Small intestine (tissue), 7 donors: ENCODE data around the gene TLK2. TPM values are rescaled to one million over a fixed set of nuclear protein-coding genes. Genes with fewer than 3 reads are reported as not detected.
"Not testable (repeated sequence)": the region's sequence is repeated elsewhere in the genome, so short reads cannot be mapped to it uniquely, and the experiment has no call there.

Source experiments
- DNase-seq, 2 donors: peaks; one replicate each; pipeline versions ENCODE4 v3.0.0 to v3.0.0-alpha.2; 2013
- FAIRE-seq: peaks from 2 replicates; lab custom pipeline; 2012; peaks lifted over from hg19 to GRCh38; lab: Jason Lieb, UNC
- H3K27ac ChIP-seq, 3 donors: one replicate each; pipeline ENCODE4 v1.5.1; 2013; ENCODE audit warnings: low read length in 2 of 3, mild to moderate bottlenecking in 2 of 3, control low read depth in 1 of 3, inconsistent platforms in 1 of 3, low read depth in 1 of 3, moderate library complexity in 1 of 3
- H3K27me3 ChIP-seq, 3 donors: one replicate each; pipeline ENCODE4 v1.6.1; 2013; ENCODE audit warnings: low read length in 3 of 3, inconsistent platforms in 1 of 3; ENCODE audit not compliant: control insufficient read depth in 3 of 3, insufficient read depth in 3 of 3
- H3K36me3 ChIP-seq, 3 donors: one replicate each; pipeline ENCODE4 v1.6.1; 2013; ENCODE audit warnings: low read length in 3 of 3, inconsistent platforms in 1 of 3, low read depth in 1 of 3, mild to moderate bottlenecking in 1 of 3, moderate library complexity in 1 of 3; ENCODE audit not compliant: control insufficient read depth in 3 of 3, insufficient read depth in 2 of 3
- H3K4me1 ChIP-seq, 3 donors: one replicate each; pipeline ENCODE4 v1.6.1; 2013; ENCODE audit warnings: low read length in 2 of 3, inconsistent platforms in 1 of 3, low read depth in 1 of 3, mild to moderate bottlenecking in 1 of 3, moderate library complexity in 1 of 3; ENCODE audit not compliant: control insufficient read depth in 3 of 3, insufficient read depth in 2 of 3
- H3K4me3 ChIP-seq, 3 donors: one replicate each; pipeline ENCODE4 v1.5.1; 2013; ENCODE audit warnings: low read length in 3 of 3, control low read depth in 1 of 3, inconsistent platforms in 1 of 3, low read depth in 1 of 3, mild to moderate bottlenecking in 1 of 3, moderate library complexity in 1 of 3
- H3K9me3 ChIP-seq, 2 donors: one replicate each; pipeline ENCODE4 v1.6.1; 2013; ENCODE audit warnings: low read depth in 1 of 2, low read length in 1 of 2; ENCODE audit not compliant: control insufficient read depth in 2 of 2, insufficient read depth in 1 of 2
- WGBS, 3 donors: extraction: QIAGEN DNeasy Blood & Tissue Kit; methylation state at CpG; one replicate each; pipeline ENCODE4 v1.1.7; 2013; 5-methylcytosine and 5-hydroxymethylcytosine counted together
- polyA plus RNA-seq, 4 donors: library from polyadenylated mRNA; stranded (reverse) in 3 of 4; unstranded in 1 of 4; fragments of 200-250 nt in 3 of 4; fragments of 120-200 nt in 1 of 4; gene quantifications; one replicate each; pipeline versions ENCODE4 v1.2.1 to v1.2.3, GENCODE V29; 2013
- donor health status: healthy with polysubstance abuse.
- donor health status: control.
- donor health status: control.
- donor health status: Bipolar disorder and iron deficiency.
- donor health status: healthy.

TLK2 gene
- polyA plus RNA-seq, 4 donors: 13.0 to 30.8 (median 16.2) TPM

DNA sequence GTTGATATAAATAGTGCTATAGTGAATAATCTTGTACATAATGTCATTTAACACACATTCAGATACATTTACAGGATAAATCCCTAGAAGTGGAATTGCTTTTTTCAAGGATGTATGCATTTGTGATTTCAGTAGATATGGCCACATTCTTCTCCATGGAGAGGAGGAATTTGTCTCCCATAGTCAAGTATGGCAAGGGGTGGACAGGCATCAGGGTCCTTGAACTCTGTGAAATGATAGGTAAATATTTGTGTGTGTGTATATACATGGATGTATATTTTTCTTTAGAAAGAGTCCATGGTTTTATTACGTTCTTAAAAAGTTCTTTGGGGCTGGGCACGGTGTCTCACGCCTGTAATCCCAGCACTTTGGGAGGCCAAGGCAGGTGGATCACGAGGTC is 17.7 kb downstream of the TLK2 start:
- not testable (repeated sequence) for H3K27me3 ChIP-seq, H3K4me1 ChIP-seq, H3K9me3 ChIP-seq, DNase-seq, H3K27ac ChIP-seq, H3K4me3 ChIP-seq, H3K36me3 ChIP-seq, FAIRE-seq
- 95 to 98% (median 98%) methylated on average over 4 of the region's 4 CpGs for WGBS, 3 donors

DNA sequence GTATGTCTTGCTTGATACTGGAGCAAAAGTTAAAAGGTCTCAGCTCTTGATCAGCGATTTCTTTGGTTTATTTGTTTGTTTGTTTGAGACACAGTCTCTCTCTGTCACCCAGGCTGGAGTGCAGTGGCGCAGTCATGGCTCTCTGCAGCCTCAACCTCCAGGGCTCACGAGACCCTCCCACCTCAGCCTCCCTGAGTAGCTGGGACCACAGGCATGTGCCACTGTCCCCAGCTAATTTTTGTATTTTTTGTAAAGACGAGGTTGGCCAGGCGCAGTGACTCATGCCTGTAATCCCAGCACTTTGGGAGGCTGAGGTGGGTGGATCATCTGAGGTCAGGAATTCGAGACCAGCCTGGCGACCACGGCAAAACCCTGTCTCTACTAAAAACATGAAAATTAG is 20.2 kb downstream of the TLK2 start:
- not testable (repeated sequence) for H3K27ac ChIP-seq, H3K4me1 ChIP-seq, H3K9me3 ChIP-seq, FAIRE-seq, H3K4me3 ChIP-seq, DNase-seq, H3K36me3 ChIP-seq, H3K27me3 ChIP-seq
- 93 to 95% (median 94%) methylated on average over 8 of the region's 8 CpGs for WGBS, 3 donors

DNA sequence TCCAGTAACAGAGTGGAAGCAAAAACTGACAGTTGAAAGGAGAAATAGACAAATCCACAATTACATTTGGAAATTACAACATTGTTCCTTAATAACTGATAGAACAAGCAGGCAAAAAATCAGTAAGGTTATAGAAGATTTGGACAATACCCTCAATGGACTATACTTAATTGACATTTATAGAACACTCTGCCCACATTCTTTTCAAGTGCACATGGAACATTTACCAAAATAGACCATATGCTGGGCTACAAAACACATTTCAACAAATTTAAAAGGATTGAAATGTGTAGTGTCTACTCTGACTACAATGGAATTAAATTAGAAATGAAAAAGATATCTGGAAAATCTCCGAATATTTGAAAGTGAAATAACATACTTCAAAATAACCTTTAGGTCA is 21.8 kb downstream of the TLK2 start:
- WGBS, 3 donors: 88 to 100% (median 97%) methylated on average over 1 of the region's 1 CpG
- not testable (repeated sequence) for FAIRE-seq

DNA sequence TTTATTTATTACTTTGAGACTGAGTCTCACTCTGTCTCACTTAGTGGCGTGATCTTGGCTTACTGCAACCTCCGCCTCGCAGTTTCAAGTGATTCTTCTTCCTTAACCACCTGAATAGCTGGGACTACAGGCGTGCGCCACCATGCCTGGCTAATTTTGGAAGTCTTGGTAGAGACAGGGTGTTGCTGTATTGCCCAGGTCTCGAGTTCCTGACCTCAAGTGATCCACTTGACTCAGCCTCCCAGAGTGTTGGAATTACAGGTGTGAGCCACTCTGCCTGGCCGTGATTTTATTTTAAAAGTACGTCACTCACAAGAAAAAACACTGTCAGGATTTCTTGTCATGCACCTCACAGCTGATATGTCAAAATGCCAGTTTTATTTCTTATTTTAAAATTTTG is 26.2 kb downstream of the TLK2 start:
- not testable (repeated sequence) for FAIRE-seq, H3K27me3 ChIP-seq, H3K36me3 ChIP-seq, DNase-seq, H3K4me1 ChIP-seq, H3K27ac ChIP-seq, H3K4me3 ChIP-seq, H3K9me3 ChIP-seq
- 93 to 96% (median 95%) methylated on average over 8 of the region's 8 CpGs for WGBS, 3 donors

More for the DNA sequence above, 21.8 kb downstream of the TLK2 start:
- not testable (repeated sequence) for H3K36me3 ChIP-seq, H3K4me1 ChIP-seq, H3K4me3 ChIP-seq, H3K9me3 ChIP-seq, H3K27ac ChIP-seq, DNase-seq, H3K27me3 ChIP-seq

DNA sequence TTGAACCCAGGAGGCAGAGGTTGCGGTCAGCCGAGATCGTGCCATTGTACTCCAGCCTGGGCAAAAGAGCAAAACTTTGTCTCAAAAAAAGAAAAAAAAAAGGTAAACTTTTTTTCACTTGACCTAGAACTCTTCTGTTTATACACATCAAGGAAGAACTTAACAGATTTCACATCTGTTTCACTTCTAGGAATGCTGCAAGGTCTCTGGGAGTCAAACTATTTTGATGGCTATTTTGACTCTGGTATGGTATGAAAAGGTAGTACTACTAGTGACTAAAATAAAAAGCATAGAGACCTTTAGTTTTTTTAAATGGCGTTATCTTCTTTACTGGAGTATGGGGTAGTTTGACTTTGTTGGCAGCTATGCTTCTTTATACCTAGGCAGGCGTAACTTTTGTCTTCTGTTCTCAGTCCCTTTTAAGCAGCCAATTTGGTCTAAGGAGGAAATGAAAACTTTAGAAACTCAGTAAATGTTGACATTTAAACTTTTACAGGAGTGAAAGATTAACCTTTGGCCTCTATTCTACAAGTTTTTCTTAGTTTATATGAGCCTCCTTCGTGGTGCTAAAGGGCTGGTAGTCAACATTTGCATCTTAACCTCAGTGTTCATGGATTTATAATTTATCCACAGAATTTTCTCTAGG is 28.7 kb downstream of the TLK2 start:
- DNase-seq: peak; percentile 1 to 55
- not testable (repeated sequence) for H3K4me1 ChIP-seq, FAIRE-seq, H3K9me3 ChIP-seq, H3K36me3 ChIP-seq, H3K4me3 ChIP-seq, H3K27me3 ChIP-seq
- 44 to 46% (median 45%) methylated on average over 6 of the region's 6 CpGs for WGBS, 3 donors
- H3K27ac ChIP-seq: peak overlapping the region in 1 of 3 donors; percentile 46

DNA sequence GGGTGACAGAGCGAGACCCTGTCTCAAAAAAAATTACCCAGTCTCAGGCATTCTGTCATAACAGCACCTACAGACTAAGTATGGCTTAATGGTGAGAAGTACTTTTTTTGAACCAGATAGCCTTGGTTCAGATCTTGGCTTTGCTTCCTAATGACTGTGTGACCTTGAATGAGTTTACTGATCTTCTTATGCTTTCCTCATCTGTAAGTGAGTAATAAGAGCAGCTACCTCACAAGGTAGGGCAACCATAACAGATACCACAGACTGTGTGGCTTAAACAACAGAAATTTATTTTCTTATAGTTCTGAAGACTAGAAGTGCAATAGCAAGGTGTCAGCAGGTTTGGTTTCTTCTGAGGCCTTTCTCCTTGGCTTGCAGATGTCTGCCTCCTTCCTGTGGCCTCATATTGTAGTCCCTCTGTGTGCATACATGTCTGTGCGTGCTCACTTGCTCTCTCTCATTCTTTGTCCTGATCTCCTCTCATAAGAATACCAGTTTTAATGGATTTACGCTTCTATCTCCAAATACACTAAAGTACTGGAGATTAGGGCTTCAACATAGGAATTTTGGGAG is 31.7 kb downstream of the TLK2 start:
- not testable (repeated sequence) for H3K36me3 ChIP-seq, H3K4me3 ChIP-seq, H3K27me3 ChIP-seq, H3K4me1 ChIP-seq, H3K27ac ChIP-seq, H3K9me3 ChIP-seq, FAIRE-seq
- WGBS, 3 donors: 94 to 97% (median 94%) methylated on average over 2 of the region's 3 CpGs
- DNase-seq: peak in 1 of 2 donors; percentile 4

DNA sequence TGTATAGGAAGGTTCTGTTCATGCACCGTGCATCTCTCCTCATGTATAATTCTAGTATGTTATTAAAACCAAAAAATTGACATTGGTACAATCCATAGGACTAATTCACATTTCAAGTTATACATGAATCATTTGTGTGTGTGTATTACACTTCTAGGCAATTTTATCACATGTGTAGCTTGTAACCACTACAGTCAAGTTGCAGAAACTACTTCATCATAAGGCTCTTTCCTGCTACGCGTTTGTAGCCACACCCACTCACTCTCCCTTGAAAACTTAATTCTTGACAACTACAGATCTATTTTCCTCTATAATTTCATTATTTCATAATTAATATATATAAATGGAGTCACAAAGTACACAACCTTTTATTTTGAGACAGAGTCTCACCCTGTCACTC is 32.4 kb downstream of the TLK2 start:
- not testable (repeated sequence) for H3K36me3 ChIP-seq, H3K4me3 ChIP-seq, H3K4me1 ChIP-seq, H3K27me3 ChIP-seq, H3K27ac ChIP-seq, FAIRE-seq, H3K9me3 ChIP-seq, DNase-seq
- 76 to 90% (median 89%) methylated on average over 3 of the region's 3 CpGs for WGBS, 3 donors

DNA sequence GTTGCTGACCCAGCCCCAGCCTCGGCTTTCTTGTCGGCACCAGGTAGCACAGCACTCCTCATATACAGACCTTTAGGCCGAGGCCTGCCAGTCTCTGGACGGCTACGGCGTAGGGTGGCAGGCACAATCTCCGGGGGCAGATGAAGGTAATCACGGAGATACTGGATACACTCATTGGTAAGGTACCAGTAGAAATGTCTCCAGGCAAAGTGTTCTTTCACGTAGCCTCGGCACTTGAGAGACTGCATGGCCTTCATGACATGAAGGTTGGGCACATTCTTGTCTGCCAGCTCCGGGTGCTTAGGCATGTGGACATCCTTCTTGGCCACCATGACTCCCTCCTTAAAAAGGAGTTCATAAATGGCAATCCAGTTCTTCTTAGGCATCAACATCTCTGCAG is 37.8 kb downstream of the TLK2 start:
- H3K9me3 ChIP-seq, H3K4me3 ChIP-seq, H3K36me3 ChIP-seq, H3K27me3 ChIP-seq, FAIRE-seq, DNase-seq, H3K27ac ChIP-seq, H3K4me1 ChIP-seq: not testable (repeated sequence)
- 97 to 98% (median 98%) methylated on average over 11 of the region's 11 CpGs for WGBS, 3 donors

DNA sequence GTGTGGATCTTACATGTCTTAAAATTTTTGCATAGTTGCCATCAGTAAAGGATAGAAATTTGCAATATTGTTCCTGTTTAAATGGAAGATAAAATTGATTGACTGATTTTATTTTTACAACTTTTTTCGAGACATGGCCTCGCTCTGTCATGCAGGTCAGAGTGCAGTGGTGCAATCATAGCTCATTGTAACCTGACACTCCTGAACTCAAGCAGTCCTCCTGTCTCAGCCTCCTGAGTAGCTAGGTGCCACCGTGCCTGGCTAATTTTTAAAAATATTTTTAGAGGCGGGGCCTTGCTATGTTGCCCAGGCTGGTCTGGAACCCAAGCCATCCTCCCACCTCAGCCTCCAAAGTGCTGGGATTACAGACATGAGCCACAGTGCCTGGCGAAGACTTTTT is 42.7 kb downstream of the TLK2 start:
- H3K36me3 ChIP-seq, H3K9me3 ChIP-seq, DNase-seq, FAIRE-seq, H3K4me3 ChIP-seq, H3K27ac ChIP-seq, H3K4me1 ChIP-seq, H3K27me3 ChIP-seq: not testable (repeated sequence)
- 92 to 93% (median 93%) methylated on average over 5 of the region's 5 CpGs for WGBS, 3 donors
